ENCODE measurements around the gene XAGE3.

The XAGE3 gene

GRCh38 chrX:52839137-52839536 is 28.7 kb downstream of the XAGE3 start:
- no peak for DNase-seq

DNA sequence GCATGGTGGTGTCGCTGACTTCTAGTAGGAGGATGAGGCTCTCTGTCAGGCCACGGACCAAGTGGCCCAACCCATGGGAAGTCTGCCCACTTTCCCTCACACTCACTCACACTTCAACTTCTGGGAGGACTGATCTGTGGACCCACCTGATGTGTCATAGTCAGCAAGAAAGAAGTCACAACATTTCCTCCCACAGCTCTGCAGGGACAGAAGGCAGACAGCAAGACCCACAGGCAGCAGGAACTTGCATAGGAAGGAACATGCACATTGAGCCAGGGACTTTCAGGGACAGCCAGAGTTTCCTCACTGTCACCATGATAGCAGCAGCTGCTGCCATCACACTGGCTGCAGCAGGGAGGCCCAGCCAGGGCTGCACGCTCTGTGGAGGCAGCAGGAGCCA is 37.3 kb downstream of the XAGE3 start:
- no peak for DNase-seq

GRCh38 chrX:52824608-52825007 is 43.3 kb downstream of the XAGE3 start:
- DNase-seq: no peak

- no peak for DNase-seq
Observed at GRCh38 chrX:52821079-52821760, 46.7 kb downstream of the XAGE3 start.

GRCh38 chrX:52819788-52820187 is 48.1 kb downstream of the XAGE3 start:
- DNase-seq: no peak
